Islet of Langerhans (tissue), 1 donor: ENCODE results near the gene PPP3CB.

Experiments used
- FAIRE-seq: peaks from one replicate; lab custom pipeline; 2011; peaks lifted over from hg19 to GRCh38; lab: Jason Lieb, UNC

Gene PPP3CB

DNA sequence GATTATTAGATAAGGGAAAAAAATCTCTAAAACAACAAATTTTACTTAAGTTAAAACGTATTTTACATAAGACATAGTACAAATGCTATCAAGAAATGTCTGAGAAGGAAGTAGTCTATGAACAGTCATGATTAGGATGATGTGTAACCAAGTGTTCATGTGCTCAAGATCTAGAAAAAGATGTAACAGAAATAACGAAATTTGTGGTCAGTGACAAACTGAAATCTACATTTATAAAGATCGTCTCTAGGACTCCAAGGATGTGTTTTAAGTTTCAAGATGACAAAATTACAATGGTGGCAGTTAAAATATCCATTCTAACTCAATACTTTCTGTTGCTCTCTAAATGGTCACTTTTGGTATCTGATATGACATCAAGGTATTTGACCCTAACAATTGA lies 17.2 kb downstream of the PPP3CB start:
- FAIRE-seq: no peak

DNA sequence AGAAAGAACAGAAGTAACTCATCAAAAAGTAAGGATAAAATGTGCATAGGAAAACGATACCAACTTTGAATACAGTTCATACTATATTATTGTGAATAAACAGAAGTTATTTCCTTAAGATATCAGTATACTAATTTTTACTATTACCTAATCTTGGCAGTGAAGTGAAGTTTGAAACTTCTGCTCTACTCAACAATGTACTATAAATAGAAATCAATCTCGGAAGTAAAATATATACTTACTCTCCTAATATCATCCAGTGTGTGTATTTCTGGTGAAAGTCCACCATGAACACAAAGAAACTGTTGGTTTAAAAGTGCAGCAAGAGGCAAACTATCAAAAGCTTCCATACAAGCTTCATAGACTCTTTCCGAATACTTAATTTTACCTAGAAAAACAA lies 24.6 kb downstream of the PPP3CB start:
- FAIRE-seq: peak; percentile 62

DNA sequence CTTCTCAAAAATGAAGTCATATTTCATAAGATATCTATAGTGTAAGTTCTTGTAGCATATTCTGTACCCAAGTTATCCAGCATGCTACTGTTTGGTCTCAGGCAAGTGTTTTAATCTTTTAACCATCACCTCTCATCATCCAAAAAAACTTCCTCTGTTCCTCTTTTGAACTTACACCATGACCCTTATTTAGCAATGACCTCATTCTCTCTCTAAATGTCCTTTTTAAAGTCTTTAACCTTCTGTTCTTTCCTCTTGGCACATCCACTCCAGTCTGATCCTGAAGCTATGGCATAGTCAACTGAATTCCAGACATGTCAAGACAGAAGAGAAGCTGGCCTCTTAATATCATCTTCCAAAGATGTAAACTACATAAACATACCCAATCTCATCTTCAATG lies 26.2 kb downstream of the PPP3CB start:
- no peak for FAIRE-seq

DNA sequence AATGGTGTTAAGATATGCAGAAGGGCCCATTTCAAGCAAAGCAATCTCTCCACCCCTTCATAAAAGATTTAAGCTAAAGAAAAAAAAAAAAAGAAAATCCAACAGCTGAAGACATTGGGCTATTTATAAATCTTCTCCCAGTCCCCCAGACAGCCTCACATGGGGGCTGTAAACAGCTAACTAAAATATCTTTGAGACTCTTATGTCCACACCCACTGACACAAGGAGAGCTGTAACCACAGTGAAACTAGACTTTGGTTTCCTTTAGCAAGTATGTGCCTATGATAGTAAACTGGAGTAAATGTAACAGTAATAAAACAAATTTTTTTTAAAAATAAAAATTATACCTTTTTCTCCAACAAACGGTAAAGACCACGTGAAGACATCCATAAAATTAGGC lies 28.6 kb downstream of the PPP3CB start:
- no peak for FAIRE-seq

DNA sequence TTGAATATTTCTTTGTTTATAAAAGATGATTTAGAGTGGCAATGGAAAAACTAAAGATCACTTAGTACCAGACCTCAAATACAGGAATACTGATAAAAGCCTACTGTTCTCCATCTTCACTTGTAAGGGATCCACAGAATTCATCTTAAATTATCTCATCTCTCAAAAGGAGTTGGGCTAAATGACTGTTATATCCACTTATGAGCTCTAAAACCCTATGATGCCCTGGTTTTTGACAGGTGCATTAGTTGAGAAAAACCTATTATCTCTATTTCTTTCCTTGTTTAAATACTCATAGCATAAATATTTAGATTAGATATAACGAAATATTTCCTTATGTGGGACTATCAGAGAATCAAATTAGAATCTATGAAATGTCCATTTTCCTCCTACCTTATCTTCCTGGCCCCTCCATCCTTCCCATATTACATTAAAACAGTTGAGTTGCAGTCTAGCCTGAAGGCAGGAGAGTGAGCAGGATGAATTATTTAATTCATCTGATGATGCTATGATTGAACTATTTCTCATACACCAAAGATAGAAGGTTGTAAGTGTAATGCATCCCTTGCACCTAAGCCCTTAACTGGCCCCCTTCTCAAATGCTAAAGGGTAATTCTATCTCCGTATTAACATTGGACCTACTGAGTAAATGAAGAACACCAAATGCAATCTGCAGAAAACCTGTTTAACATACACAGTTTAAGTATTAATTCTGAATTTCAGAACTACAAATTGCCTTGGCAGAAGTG lies 29.7 kb downstream of the PPP3CB start:
- peak; percentile 45 for FAIRE-seq

DNA sequence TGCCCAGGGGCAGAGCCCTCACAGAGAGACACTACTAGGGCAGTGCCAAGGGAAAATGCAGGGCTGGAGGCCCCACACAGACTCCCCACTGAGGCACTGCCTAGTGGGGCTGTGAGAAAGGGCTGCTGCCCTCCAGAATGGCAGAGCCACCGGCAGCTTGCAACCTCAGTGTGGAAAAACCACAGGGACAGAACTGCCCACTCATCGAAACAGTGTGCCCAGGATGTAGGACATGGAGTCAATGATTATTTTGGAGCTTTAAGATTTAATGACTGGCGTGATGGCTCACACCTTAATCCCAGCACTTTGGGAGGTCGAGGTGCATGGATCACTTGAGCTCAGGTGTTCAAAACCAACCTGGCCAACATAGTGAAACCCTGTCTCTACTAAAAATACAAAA lies 34.9 kb downstream of the PPP3CB start:
- FAIRE-seq: no peak

DNA sequence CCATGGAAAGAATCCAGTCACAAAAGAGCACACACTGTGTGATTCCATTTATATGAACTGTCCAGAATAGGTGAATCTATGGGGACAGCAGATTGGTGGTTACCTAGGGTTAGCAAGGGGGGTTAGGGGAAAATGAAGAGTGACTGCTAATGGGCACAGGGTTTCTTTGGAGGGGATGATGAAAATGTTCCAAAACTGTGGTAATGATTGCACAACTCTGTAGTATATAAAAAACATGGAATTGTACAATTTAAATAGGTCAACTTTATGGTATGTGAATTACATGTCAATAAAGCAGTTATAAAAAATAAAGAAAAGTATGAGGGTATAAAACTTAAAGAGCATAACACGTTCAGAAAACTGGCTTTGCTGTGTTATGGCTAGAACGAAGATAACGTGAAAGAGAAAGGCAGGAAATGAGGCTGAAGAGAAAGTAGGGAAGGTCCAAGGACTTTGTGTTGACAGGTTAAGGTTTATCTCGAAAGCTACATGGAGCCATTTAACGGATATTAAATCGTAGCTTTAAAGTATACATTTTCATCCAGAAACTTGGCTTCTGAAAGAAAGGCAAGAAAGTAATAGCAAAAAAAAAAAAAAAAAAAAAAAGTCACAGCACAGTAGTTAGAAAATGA lies 36.0 kb downstream of the PPP3CB start:
- peak; percentile 45 for FAIRE-seq

DNA sequence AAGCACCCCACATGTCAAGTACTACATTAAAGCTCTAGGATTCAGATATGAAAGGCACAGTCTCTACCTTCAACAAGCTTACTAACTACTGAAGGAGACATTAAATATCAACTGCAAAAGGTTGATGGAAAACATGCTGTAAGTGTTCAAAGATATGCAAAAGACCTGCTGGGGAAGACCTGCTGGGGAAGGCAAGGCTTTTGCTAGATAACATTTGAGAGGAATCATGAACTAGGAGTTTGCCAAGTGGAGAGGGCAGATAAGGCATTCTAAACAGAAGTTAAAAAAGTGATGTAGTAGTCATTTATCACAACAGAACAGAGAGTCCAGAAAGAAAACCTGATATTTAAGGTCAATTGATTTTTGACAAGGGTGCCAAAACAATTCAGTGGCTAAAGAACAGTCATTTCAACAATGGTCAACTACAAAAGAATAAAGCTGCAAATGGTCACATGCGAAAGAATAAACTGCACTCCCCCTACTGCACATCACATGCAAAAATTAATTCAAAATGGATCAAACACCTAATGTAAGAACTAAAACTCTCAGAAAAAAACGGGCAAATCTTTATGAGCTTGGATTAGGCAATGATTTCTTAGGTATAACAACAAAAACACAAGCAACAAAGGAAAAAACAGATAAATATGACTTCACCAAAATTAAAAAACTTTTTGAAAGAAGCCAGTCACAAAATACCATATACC lies 39.5 kb downstream of the PPP3CB start:
- FAIRE-seq: peak; percentile 64

DNA sequence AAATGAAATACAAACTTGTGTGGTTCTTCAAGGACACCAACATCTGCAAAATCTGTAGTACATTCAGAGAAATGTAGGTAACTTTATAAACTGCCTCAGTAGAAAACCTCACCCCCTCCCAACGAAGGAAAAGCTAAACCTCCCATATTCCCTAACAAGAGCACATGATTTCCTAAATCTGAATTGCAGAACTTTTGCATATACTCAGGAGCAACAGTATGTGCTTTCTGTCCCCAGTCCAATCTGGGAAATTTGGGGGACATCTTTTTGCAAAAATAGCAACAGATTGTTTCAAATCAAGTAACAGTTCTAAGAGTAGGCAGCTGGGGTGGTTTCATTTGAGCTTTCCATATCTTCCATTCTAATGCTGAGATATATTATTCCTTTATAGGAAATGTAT lies 46.7 kb downstream of the PPP3CB start:
- FAIRE-seq: no peak

DNA sequence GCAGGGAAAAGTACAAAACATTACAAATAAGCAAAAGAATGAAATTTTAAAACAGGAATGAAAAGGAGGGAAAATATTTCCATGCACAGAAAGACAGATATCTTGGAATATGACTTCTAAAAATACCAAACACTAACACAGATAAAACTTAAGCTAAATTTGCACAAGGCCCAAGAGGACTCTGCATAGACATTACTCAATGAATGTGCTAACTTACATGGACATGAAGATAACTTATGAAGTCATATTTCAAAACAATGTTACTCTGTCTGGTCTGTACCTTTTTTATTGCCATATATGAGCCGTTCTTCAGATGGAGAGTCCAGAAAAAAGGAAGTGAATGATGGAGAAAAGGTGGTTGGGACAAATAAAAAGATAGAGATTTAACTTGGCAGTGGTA lies 47.4 kb downstream of the PPP3CB start:
- FAIRE-seq: no peak

DNA sequence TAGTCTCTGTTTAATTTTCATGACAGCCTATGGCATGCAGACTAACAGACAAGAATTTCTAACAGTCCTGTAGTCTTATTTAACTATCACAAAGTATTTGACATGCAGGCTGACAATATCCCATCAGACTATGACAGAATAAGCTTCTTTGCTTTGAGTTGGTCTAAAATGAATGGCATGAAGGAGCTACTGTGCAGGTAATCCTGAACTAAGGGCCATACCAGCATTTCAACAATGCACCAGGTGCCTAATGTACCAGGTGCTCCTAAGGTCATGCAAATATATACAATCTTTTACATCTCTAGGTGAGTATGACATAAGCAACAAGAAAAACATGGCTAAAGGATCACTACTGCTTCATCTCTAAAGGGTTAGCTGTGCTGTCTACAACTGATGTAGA lies 48.9 kb downstream of the PPP3CB start:
- no peak for FAIRE-seq

DNA sequence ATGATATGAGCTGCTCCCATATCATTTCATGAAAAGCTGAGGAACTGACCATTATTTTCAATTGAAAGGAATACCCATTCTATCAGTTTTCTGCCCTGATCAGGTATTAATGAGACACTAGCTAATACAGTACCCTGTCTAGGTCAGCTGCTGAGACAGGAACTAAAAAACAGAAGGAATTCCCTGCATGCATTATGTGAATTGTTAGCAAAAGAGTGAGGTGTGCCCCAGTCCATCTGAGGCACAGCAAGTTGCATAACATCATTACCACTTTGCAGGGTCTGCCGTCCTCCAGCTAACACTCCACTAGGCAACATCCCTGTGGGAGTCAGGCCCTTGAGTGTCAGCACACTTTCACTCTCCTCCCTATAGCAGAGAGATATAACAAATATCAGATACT lies 51.4 kb downstream of the PPP3CB start:
- no peak for FAIRE-seq

DNA sequence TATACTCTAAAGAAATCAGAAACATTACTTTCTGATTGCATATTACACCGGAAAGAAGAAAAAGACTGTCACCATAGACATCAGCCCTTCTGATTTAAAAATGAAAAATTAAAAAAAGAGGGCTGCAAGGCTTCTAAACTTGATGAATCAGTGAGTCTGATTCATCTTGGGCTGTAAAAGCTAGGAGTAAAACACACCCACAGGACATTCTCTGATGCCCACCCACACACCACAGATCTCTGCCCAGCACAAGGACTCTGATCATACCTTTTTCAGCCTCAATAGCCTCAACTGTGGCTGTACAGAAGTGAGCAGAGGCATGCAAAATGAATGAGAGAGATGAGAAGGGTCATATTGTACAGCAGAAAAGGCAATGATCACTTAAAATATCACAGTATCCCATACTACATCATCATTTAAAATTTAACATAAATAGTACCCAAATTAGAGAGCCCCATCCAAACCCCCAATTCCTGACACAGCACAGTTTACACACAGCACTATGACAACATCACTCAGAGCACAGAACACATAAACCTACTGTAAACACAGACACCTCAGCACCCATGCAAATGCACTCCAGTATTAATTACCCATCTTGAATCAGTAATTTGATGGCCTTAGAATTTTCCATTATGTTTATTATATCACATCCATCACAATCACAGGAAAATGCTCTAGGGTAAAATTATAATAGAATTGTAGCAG lies 56.1 kb downstream of the PPP3CB start:
- peak; percentile 72 for FAIRE-seq

DNA sequence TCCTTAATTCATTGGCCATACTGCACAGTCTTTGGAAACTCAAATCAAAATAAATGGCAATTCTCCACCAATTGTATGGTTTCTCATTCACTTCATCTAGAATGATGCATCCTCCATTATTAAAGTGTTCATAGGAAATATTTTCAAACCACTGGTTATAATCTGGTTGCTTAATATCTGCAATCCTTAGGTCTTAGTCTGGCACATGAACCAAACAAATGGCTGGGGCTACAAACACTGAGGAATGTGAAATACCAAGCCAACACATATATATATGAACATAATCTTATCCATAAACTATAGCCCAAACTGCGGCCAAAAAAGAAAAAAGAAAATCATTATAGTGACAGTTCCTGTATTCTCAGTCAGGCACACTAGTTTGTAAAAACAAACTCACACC lies 56.8 kb downstream of the PPP3CB start:
- FAIRE-seq: no peak

DNA sequence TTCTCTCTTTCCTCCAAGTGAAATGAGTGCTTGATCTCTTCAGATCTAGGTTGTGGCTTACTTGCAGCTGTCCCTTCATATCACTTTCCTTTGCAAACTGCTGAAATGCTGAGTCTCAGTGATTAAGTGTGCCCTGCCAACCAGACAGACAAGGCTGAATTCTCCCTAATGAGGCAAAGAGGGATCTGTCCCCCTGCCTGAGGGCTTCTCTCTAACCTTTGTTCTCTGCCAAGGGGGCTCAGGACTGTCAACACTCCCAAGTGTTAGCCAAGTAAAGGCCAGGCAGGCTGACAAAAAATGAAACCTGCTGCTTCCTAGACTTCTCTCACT lies 62.3 kb downstream of the PPP3CB start, which contains the start of gene MSS51:
Gene MSS51, minus strand, starts transcription at position 24 of the 330 bp plus-strand sequence. CDS start 5,277 bp downstream, outside the sequence.
- FAIRE-seq: no peak

DNA sequence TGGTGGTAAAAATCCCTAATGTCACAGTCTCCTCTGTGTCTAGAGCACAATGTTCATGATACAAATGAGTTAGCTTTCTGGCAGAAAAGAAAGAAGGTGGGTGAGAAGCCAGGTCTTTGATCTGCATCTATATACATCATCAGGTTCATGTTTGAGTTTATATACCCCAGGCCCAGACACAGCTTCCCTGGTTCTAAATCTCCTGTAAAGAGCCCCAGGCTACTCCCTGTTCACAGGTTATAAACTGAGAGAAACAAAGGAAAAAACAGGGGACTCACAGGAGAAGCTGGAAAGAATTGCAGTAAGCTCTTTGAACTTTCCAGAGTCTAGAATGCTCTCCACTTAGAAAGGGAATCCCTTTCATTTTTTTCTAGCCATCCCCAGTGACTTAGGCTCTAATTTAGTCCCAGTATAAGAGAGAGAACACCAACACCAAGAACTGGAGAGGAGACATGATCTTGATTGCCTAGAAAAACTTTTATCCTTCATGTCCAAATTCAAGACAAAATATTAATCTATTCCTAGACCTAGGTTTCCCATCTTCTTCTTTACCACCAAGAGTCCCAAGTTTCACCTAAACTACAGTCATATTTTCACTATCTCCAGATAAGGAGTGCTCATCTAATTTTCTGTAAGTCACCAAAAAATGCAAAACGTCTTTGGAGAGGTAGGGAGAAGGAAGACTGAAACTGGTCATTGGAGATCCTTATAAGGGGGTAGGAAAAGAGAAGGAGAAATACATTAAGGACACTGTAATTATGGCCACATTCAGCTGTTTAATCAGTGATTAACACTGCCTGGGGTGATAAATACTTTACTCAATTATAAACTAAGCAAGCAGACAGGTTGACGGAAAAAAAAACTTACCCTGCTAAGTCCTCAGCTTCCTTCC lies 62.9 kb downstream of the PPP3CB start:
- no peak for FAIRE-seq

DNA sequence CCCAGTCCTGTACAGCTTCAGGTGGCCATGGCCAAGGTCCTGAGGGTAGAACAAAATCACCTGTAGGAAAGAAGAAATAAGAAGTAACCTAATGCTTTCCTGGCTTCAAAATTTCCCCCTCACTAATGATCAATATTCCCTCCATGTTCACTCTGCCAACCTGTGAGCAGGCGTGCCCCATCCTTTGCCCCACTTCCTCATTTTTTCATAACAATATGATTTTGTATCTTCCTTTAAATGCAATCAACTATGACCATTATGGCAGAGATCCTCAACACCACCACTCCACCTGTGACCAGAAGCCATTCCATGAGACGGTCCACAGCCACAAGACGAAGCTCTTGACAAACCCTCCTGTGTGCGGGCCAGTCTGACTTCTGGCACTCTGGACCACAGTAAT lies 69.5 kb downstream of the PPP3CB start:
- FAIRE-seq: no peak

DNA sequence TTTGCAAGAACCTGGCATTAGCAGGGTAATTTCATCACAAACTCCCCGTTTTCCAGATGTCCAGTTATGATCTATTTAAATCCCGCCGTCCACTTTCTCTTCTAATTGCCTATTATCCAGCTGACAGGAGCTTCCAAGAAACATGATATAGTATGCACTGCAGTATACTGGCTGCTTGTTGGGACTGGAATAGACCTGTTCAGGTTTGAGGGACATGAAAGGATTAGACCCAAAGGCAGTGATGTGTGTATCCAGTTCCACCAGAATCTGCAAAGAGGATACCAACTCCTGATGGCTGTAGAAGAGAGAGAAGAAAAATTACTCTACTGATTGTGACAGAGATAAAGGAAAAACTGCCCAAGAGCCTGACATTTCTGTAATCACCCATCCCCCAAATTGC lies 71.3 kb downstream of the PPP3CB start:
- FAIRE-seq: no peak

DNA sequence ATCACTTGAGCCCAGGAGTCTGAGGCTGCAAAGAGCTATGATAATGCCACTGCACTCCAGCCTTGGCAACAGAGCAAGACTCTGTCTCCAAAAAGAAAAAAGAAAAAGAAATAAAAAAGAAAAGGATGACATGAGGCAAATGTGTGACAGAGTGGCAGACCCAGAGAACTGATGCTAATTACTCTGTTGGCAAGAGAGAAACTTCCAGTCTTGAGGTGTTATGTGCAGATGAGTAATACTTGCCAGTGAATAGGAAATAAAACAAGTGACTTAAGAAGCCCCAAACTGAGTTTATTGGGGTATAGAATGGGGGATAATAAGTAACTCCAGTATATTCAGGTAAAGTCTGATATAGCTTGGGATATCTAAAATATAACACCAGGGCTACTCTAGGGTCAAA lies 72.5 kb downstream of the PPP3CB start:
- FAIRE-seq: no peak

DNA sequence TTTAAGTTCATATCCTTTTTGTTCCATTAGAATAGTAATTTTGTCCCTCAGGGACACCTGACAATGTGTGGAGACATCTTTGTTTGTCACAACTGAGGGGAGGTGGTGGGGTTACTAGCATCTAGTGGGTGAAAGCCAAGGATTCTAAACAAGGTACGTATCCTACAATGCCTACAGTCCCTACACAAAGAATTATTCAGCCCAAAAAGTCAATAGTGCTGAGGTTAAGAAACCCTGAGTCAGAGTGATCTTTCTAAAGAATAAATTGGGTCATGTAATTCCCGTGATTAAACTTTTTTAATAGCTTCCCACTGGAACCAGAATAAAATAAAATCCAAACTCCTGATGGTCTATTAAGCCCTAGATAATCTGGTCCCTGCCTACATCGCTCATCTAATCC lies 79.3 kb downstream of the PPP3CB start:
- FAIRE-seq: no peak

DNA sequence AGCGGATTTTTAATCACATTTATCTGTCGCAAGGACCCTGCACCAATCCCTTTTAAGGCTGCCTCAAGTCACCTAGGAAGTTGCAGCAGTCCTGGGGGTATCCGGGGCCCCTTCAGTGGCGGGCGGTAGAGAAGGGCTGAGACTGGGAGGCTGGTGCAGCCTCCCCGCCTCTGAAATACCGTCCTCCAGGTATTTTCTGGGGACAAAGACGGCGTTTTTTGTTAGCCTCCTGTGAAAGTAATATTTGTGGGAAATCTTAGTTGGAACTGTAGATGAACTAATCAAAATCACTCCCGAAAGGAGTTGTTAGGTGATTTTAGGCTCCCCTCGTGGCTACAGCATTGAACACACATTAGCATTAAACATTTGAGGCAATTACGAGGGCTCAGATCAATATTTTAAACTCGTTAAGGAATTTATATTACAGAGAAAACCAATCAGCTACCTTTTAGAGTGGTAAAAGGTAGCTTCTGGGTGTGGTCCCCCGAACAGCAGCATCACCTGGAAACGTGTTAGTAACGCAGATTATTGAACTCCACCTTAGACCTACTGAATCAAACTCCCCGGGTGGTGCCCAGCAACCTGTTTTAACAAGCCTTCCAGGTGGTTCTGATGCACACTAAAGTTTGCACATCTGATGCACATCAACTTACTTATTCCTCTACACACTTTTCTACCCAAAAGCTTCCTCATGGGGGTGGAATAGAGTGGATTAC lies 81.4 kb downstream of the PPP3CB start:
- FAIRE-seq: no peak
